K562 (cell line): ENCODE results near the gene EML5. TPM values are rescaled to one million over a fixed set of nuclear protein-coding genes. Genes with fewer than 3 reads are reported as not detected.

Experiments
- ATAC-seq: fragments of 200-7000 bp; cut with Tn5 transposase; 3 replicates; pipeline ENCODE4 v1.9.1; 2020; ENCODE audit warnings: moderate library complexity
- BruUV-seq: library from RNA; stranded (reverse); fragments of 400-500 nt; replicated peaks from 2 replicates; lab custom pipeline; 2021; lab: Mats Ljungman, UMichigan
- CTCF ChIA-PET: fragments of 300-600 bp; formaldehyde crosslinking; extraction: SDS; loops from one replicate; lab custom pipeline; 2021; ENCODE audit warnings: low intra/inter-chr PET ratio; lab: Yijun Ruan, JAX
- POLR2A ChIA-PET: fragments of 300-600, 350-650 bp; sonication (Branson Sonifier 250); formaldehyde crosslinking; extraction: SDS; loops from one replicate; lab custom pipeline; 2021; ENCODE audit warnings: antibody characterized with exemption, inconsistent platforms; lab: Yijun Ruan, JAX
- DNase-seq, 4 experiments: peaks; one replicate each; pipeline versions ENCODE4 v3.0.0 to v3.0.0-alpha.2; 2011 to 2018; ENCODE audit warnings: low spot score in 3 of 4, mixed read lengths in 3 of 4; ENCODE audit errors: extremely low read depth in 1 of 4
- FAIRE-seq: peaks from 2 replicates; lab custom pipeline; 2011; peaks lifted over from hg19 to GRCh38; lab: Jason Lieb, UNC
- H2AFZ ChIP-seq: 2 replicates; pipeline ENCODE4 v1.6.0; 2011; ENCODE audit warnings: low read depth, low read length, control low read depth, inconsistent platforms
- H3K27ac ChIP-seq: fragments of 200-600 bp; 3 replicates; pipeline ENCODE4 v1.8.0; 2011; ENCODE audit warnings: low read depth, mild to moderate bottlenecking, control low read depth, inconsistent platforms, low read length, moderate library complexity, mixed read lengths; ENCODE audit errors: extremely low read depth
- H3K27me3 ChIP-seq, 2 experiments: fragments of 300-600 bp in 1 of 2; 2 replicates in 1 of 2; 3 replicates in 1 of 2; pipeline versions ENCODE4 v1.6.0 to v1.8.0; 2011; ENCODE audit warnings: inconsistent platforms in 2 of 2, low read length in 2 of 2, mild to moderate bottlenecking in 1 of 2, mixed read lengths in 1 of 2, moderate library complexity in 1 of 2; ENCODE audit not compliant: control insufficient read depth in 2 of 2, insufficient read depth in 2 of 2
- H3K36me3 ChIP-seq: fragments of 300-600 bp; 3 replicates; pipeline ENCODE4 v1.8.0; 2011; ENCODE audit warnings: mild to moderate bottlenecking, low read length, inconsistent platforms; ENCODE audit not compliant: control insufficient read depth, insufficient read depth
- H3K4me1 ChIP-seq, 2 experiments: fragments of 200-600 bp in 1 of 2; replicated peaks in 1 of 2; 2 replicates in 1 of 2; 3 replicates in 1 of 2; pipeline versions ENCODE4 v1.5.1 to v1.8.0; 2011; ENCODE audit warnings: inconsistent platforms in 2 of 2, low read length in 2 of 2, mild to moderate bottlenecking in 1 of 2, mixed read lengths in 1 of 2, moderate library complexity in 1 of 2; ENCODE audit not compliant: control insufficient read depth in 2 of 2, insufficient read depth in 2 of 2
- H3K4me2 ChIP-seq: 2 replicates; pipeline ENCODE4 v1.6.1; 2011; ENCODE audit warnings: low read length, control low read depth, inconsistent platforms, mixed read lengths; ENCODE audit not compliant: insufficient read depth
- H3K4me3 ChIP-seq: fragments of 200-600 bp; sonication (generic), shearing (Covaris generic); 2 replicates; pipeline ENCODE4 v1.5.1; 2016; ENCODE audit warnings: control low read depth, inconsistent platforms
- H3K79me2 ChIP-seq: fragments of 200-600 bp; 3 replicates; pipeline ENCODE4 v1.8.0; 2011; ENCODE audit warnings: low read length, inconsistent platforms; ENCODE audit not compliant: control insufficient read depth, insufficient read depth
- H3K9ac ChIP-seq, 2 experiments: 2 replicates each; pipeline versions ENCODE4 v1.6.0 to v1.6.1; 2011; ENCODE audit warnings: low read depth in 2 of 2, low read length in 2 of 2, control low read depth in 1 of 2, inconsistent platforms in 1 of 2, mild to moderate bottlenecking in 1 of 2, mixed read lengths in 1 of 2; ENCODE audit not compliant: insufficient read depth in 1 of 2
- H3K9me1 ChIP-seq: one replicate; pipeline ENCODE4 v1.6.0; 2011; ENCODE audit warnings: inconsistent platforms, mild to moderate bottlenecking, low read length, moderate library complexity; ENCODE audit not compliant: control insufficient read depth, insufficient read depth
- H3K9me3 ChIP-seq: replicated peaks from 2 replicates; pipeline ENCODE4 v1.5.1; 2011; ENCODE audit warnings: low read depth, low read length, inconsistent platforms; ENCODE audit not compliant: control insufficient read depth, insufficient read depth
- H4K20me1 ChIP-seq: replicated peaks from 2 replicates; pipeline ENCODE4 v1.6.1; 2011; ENCODE audit warnings: low read length, inconsistent platforms, mixed read lengths; ENCODE audit not compliant: control insufficient read depth, insufficient read depth
- CAMTA2 ChIP-seq: fragments of 250-450 bp; sonication (Bioruptor Pico); conservative IDR thresholded peaks from 2 replicates; pipeline ENCODE4 v1.5.1; 2022
- E2F6 ChIP-seq, 2 experiments: IDR thresholded peaks; 2 replicates each; pipeline ENCODE4 v1.6.1; 2011; ENCODE audit warnings: borderline replicate concordance in 1 of 2, control low read depth in 1 of 2, low read depth in 1 of 2, low read length in 1 of 2, mild to moderate bottlenecking in 1 of 2, mixed read lengths in 1 of 2, moderate library complexity in 1 of 2; ENCODE audit not compliant: insufficient read depth in 1 of 2, insufficient read length in 1 of 2, poor library complexity in 1 of 2, severe bottlenecking in 1 of 2; ENCODE audit errors: extremely low read depth in 1 of 2
- FOXP1 ChIP-seq: sonication (generic); formaldehyde crosslinking; IDR thresholded peaks from 2 replicates; pipeline ENCODE4 v1.8.0; 2022; ENCODE audit warnings: mild to moderate bottlenecking, missing genetic modification reagents
- KDM2B ChIP-seq: fragments of 250-450 bp; sonication (Bioruptor Pico); IDR thresholded peaks from 2 replicates; pipeline ENCODE4 v1.8.0; 2021; ENCODE audit warnings: mild to moderate bottlenecking, moderate library complexity
- NCOA6 ChIP-seq: fragments of 450-650 bp; IDR thresholded peaks from 2 replicates; pipeline ENCODE4 v1.6.1; 2017; ENCODE audit warnings: mild to moderate bottlenecking
- PCBP2 ChIP-seq: fragments of 200-400 bp; formaldehyde crosslinking; IDR thresholded peaks from 2 replicates; pipeline ENCODE4 v1.6.1; 2018; ENCODE audit warnings: low read length, low read depth, mild to moderate bottlenecking, moderate library complexity; ENCODE audit not compliant: poor library complexity, severe bottlenecking
- TAF9B ChIP-seq: fragments of 450-650 bp; IDR thresholded peaks from 2 replicates; pipeline ENCODE4 v1.6.1; 2018; ENCODE audit warnings: mild to moderate bottlenecking; ENCODE audit not compliant: partially characterized antibody
- TAL1 ChIP-seq: fragments of 450-650 bp; IDR thresholded peaks from 2 replicates; pipeline ENCODE4 v1.6.1; 2016; ENCODE audit warnings: mild to moderate bottlenecking
- ZNF121 ChIP-seq: sonication (generic); formaldehyde crosslinking; conservative IDR thresholded peaks from 2 replicates; pipeline ENCODE4 v1.8.0; 2022; ENCODE audit warnings: missing genetic modification reagents
- ZNF134 ChIP-seq: fragments of 250-450 bp; sonication (Bioruptor Pico); conservative IDR thresholded peaks from 2 replicates; pipeline ENCODE4 v1.4.0; 2020
- WGBS: fragments of 100-300 bp; shearing (Covaris generic); methylation state at CpG from one replicate; pipeline ENCODE4 v1.1.6; 2016; ENCODE audit warnings: low coverage, mixed read lengths; ENCODE audit not compliant: insufficient coverage; ENCODE audit errors: missing lambda C conversion rate; 5-methylcytosine and 5-hydroxymethylcytosine counted together
- in situ Hi-C: fragments of 300-500 bp; cut with MboI; formaldehyde crosslinking; loops from 4 replicates; pipeline ENCODE4 v1.15.0; 2018; ENCODE audit warnings: inconsistent platforms, mixed read lengths
- intact Hi-C: fragments of 100-400 bp; cut with micrococcal nuclease; formaldehyde crosslinking; loops from 2 replicates; pipeline ENCODE4 v1.14.2; 2022
- polyA plus RNA-seq, 8 experiments: library from polyadenylated mRNA; depleted of rRNA in 4 of 8; stranded (reverse) in 5 of 8; unstranded in 3 of 8; fragments of >200 nt; fragmentation: Nextera tagmentation in 2 of 8; fragmentation: Illumina TruSeq in 1 of 8; extraction: Ambion mirVana in 2 of 8; extraction: Trizol in 1 of 8; gene quantifications; 2 replicates each; pipeline versions ENCODE4 v1.2.1 to v1.2.3, GENCODE V29; 2011 to 2014; ENCODE audit warnings: inconsistent platforms in 1 of 8, missing spikeins in 1 of 8
- total RNA-seq, 7 experiments: library from RNA; depleted of rRNA in 6 of 7; stranded (reverse); fragments of >200 nt in 6 of 7; fragmentation: Illumina TruSeq in 2 of 7; extraction: Trizol in 2 of 7; gene quantifications; 2 replicates each; pipeline versions ENCODE4 v1.2.1 to v1.2.3, GENCODE V29; 2011 to 2021; ENCODE audit warnings: low replicate concordance in 1 of 7
- TF ChIP-seq, protein P1 (sequence below): sonication (generic); formaldehyde crosslinking; IDR thresholded peaks from 2 replicates; pipeline ENCODE4 v1.8.1; 2023; ENCODE audit warnings: mild to moderate bottlenecking, missing genetic modification reagents

Gene EML5
- total and polyA plus RNA-seq, 9 of the 15 experiments (the other 6 are each of a cell fraction or from before 2014, with no cell fraction given): 0.06 to 0.34 (median 0.22) TPM

GRCh38 chr14:88793259-88793625 lies 489 bp upstream of the EML5 start (continued):
- TF ChIP-seq TAF9B (no peak), ZNF121 (CRISPR knock-in tag) (0 out of 2 replicates have a peak, but pooled peaks have one; percentile 17), PCBP2 (no peak), CAMTA2 (no peak), TAL1 (no peak)
- TF ChIP-seq, protein P1, sequence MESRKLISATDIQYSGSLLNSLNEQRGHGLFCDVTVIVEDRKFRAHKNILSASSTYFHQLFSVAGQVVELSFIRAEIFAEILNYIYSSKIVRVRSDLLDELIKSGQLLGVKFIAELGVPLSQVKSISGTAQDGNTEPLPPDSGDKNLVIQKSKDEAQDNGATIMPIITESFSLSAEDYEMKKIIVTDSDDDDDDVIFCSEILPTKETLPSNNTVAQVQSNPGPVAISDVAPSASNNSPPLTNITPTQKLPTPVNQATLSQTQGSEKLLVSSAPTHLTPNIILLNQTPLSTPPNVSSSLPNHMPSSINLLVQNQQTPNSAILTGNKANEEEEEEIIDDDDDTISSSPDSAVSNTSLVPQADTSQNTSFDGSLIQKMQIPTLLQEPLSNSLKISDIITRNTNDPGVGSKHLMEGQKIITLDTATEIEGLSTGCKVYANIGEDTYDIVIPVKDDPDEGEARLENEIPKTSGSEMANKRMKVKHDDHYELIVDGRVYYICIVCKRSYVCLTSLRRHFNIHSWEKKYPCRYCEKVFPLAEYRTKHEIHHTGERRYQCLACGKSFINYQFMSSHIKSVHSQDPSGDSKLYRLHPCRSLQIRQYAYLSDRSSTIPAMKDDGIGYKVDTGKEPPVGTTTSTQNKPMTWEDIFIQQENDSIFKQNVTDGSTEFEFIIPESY (CRISPR knock-in tag): 0 out of 2 replicates have a peak, but pooled peaks have one; percentile 3

DNA sequence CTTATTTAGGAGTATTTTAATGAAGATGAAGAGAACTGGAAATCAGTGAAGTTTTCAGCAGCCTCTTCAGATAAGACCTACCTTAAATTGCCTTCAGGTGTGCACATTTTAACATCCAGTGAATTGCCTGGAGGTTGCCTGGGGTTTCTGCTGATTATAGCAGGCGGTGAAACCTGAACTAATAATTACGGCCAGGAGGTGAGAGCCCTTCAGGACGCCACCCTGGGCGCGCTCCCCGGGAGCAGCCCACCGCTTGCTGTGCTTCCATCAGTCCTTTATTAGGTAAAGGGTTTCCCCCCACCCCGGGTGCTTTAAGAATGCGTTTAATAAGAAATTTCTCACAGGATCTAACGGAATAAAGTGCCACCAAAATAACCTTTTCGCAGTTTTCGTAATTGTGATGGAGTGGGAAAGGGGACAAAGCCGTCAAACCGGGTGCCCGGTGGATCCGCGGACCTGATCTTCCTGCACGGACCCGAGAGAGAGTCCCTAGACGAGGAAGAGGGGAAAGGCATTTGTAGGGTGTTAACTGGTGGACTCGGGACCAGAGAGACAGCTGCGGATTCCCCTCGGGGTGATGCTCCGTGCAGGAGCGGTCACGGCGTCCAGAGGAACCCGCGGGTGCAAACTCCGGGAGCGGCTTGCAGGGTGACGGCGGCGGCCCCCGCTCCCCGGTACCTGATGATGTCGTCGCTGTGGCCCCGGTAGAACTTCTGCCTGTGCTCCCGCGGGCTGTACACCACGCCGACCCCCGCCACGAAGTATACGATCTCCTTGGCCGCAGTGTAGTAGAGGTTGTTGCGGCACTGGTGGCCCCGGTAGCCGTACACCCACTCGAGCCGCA lies 902 bp downstream of the EML5 start:
- 2% methylated on average over 29 of the region's 52 CpGs for WGBS
- POLR2A ChIA-PET: interaction anchor here (0.7 kb wide), 1 partner anchor 37 kb away, joined by 3 read pairs; no protein-coding TSS in a partner anchor
- Histone ChIP-seq H3K9me3 (no peaks in the 10 kb centered on the region), H4K20me1 (no peaks in the 10 kb centered on the region), H3K9ac (peak overlapping the region in 1 of 2 experiments; percentile 90; a peak in 3 of 4 replicates), H3K79me2 (no peaks in the 10 kb centered on the region), H3K27ac (no peak overlapping the region), H3K4me1 (peaks cover 5 to 16% of the 10 kb centered on the region in 2 experiments; a peak in 4 of 5 replicates), H3K27me3 (peaks cover 2 to 4% of the 10 kb centered on the region in 2 experiments; a peak in 2 of 5 replicates), H3K36me3 (no peaks in the 10 kb centered on the region), H3K4me2 (peak overlapping the region; percentile 75), H2AFZ (peak overlapping the region; percentile 83), H3K9me1 (no peaks in the 10 kb centered on the region), H3K4me3 (peak overlapping the region; percentile 48)
- FAIRE-seq: no peak
- CTCF ChIA-PET: no interaction called here
- in situ Hi-C loops: no loop called here
- no TSS peak for BruUV-seq
- no peak for TF ChIP-seq E2F6 (IDR thresholded peaks at IDR 0.05; ENCODE audit: borderline replicate concordance in 1 of 2, extremely low read depth in 1 of 2, insufficient read depth in 1 of 2, insufficient read length in 1 of 2, low read depth in 1 of 2, low read length in 1 of 2, poor library complexity in 1 of 2, severe bottlenecking in 1 of 2)
- TF ChIP-seq ZNF134 (CRISPR knock-in tag): 0 out of 2 replicates have a peak, but pooled peaks have one; percentile 49
- TF ChIP-seq NCOA6: peak; percentile 67
- no peak for TF ChIP-seq FOXP1 (CRISPR knock-in tag)
- TF ChIP-seq KDM2B (CRISPR knock-in tag): peak; percentile 18; the same call in 1 of the 2 replicates
- TF ChIP-seq, all 486 proteins: peak for 3
- DNase-seq (peak in 2 of 4 experiments; percentile 4 to 5), ATAC-seq (no peak; the same call in 1 of the 3 replicates)
- intact Hi-C loops: loop anchor here (2.0 to 5.0 kb wide), 3 partner anchors 77 to 220 kb away; no protein-coding TSS in a partner anchor
